ENCODE measurements around the gene PRKACB.
"Not testable (repeated sequence)": the region's sequence is repeated elsewhere in the genome, so short reads cannot be mapped to it uniquely, and the experiment has no call there.

Gene PRKACB

GRCh38 chr1:84224905-84225304 lies 80.8 kb downstream of the PRKACB start:
- Histone ChIP-seq H3K79me1 (replicated peaks; ENCODE audit: low read length, poor library complexity, severe bottlenecking) (peaks cover 17% of the 10 kb centered on the region), H3K23ac (ENCODE audit: low read length in 2 of 2) (no peak overlapping the region)

GRCh38 chr1:84225646-84226045 lies 81.6 kb downstream of the PRKACB start:
- H3K79me1 ChIP-seq (replicated peaks; ENCODE audit: low read length, poor library complexity, severe bottlenecking), result peaks cover 17% of the 10 kb centered on the region
- no peak overlapping the region for H3K4ac ChIP-seq (ENCODE audit: low read depth in 1 of 2, low read length in 2 of 2)
- no peaks in the 10 kb centered on the region for H3K27me3 ChIP-seq (ENCODE audit: control insufficient read depth in 1 of 2, insufficient read depth in 1 of 2, low read length in 2 of 2)
- H3K36me3 ChIP-seq (ENCODE audit: control insufficient read depth in 1 of 2, insufficient read depth in 2 of 2, low read depth in 1 of 2, low read length in 2 of 2), result peaks cover 0 to 12% of the 10 kb centered on the region in 2 experiments
- H4K91ac ChIP-seq (ENCODE audit: low read length), result no peak overlapping the region
- no peaks in the 10 kb centered on the region for H3K4me1 ChIP-seq (ENCODE audit: control insufficient read depth, insufficient read depth, low read depth, low read length)
- H2BK15ac ChIP-seq (ENCODE audit: low read depth, poor library complexity, severe bottlenecking), result no peak overlapping the region
- no peak overlapping the region for H3K14ac ChIP-seq (ENCODE audit: low read length in 2 of 2)
- DNase-seq, result peak; percentile 35
- H2AFZ ChIP-seq (ENCODE audit: low read depth, low read length), result no peak overlapping the region
- WGBS, result 86% methylated on average over 1 of the region's 1 CpG
- no peak overlapping the region for H4K8ac ChIP-seq (ENCODE audit: low read length)
- peaks cover 7% of the 10 kb centered on the region for H3K9me3 ChIP-seq (ENCODE audit: control insufficient read depth, low read length)
- H3K4me2 ChIP-seq (ENCODE audit: low read length, poor library complexity, severe bottlenecking), result no peak overlapping the region
- H3K23ac ChIP-seq (ENCODE audit: low read length in 2 of 2), result no peak overlapping the region
- H3K27ac ChIP-seq (ENCODE audit: low read length, poor library complexity, severe bottlenecking), result no peak overlapping the region
- no peak overlapping the region for H2AK5ac ChIP-seq (ENCODE audit: low read length, severe bottlenecking)
- no peak overlapping the region for H2BK5ac ChIP-seq (ENCODE audit: low read depth, low read length, poor library complexity, severe bottlenecking)
- H2BK12ac ChIP-seq (ENCODE audit: low read length in 2 of 2), result no peak overlapping the region
- H3K9ac ChIP-seq (ENCODE audit: low read length), result no peak overlapping the region
- no peak overlapping the region for H3K4me3 ChIP-seq (ENCODE audit: insufficient read depth in 1 of 2, low read depth in 1 of 2, low read length in 2 of 2)
- no peak overlapping the region for H2BK120ac ChIP-seq (ENCODE audit: low read depth, low read length)
- no peak overlapping the region for H3K18ac ChIP-seq (ENCODE audit: low read depth in 1 of 2, low read length in 2 of 2)

More at GRCh38 chr1:84224905-84225304, 80.8 kb downstream of the PRKACB start:
- H3K4ac ChIP-seq (ENCODE audit: low read depth in 1 of 2, low read length in 2 of 2), result no peak overlapping the region
- H4K8ac ChIP-seq (ENCODE audit: low read length), result no peak overlapping the region
- H2BK120ac ChIP-seq (ENCODE audit: low read depth, low read length), result no peak overlapping the region
- no peak overlapping the region for H2BK5ac ChIP-seq (ENCODE audit: low read depth, low read length, poor library complexity, severe bottlenecking)
- H3K27ac ChIP-seq (ENCODE audit: low read length, poor library complexity, severe bottlenecking), result no peak overlapping the region
- no peaks in the 10 kb centered on the region for H3K4me1 ChIP-seq (ENCODE audit: control insufficient read depth, insufficient read depth, low read depth, low read length)
- H3K4me2 ChIP-seq (ENCODE audit: low read length, poor library complexity, severe bottlenecking), result no peak overlapping the region
- WGBS, result 92% methylated on average over 1 of the region's 1 CpG
- no peak overlapping the region for H2AK5ac ChIP-seq (ENCODE audit: low read length, severe bottlenecking)
- no peak overlapping the region for H2AFZ ChIP-seq (ENCODE audit: low read depth, low read length)
- H3K4me3 ChIP-seq (ENCODE audit: insufficient read depth in 1 of 2, low read depth in 1 of 2, low read length in 2 of 2), result no peak overlapping the region
- H2BK15ac ChIP-seq (ENCODE audit: low read depth, poor library complexity, severe bottlenecking), result no peak overlapping the region
- H3K14ac ChIP-seq (ENCODE audit: low read length in 2 of 2), result no peak overlapping the region
- no peak overlapping the region for H3K18ac ChIP-seq (ENCODE audit: low read depth in 1 of 2, low read length in 2 of 2)
- DNase-seq, result no peak
- H4K91ac ChIP-seq (ENCODE audit: low read length), result peak overlapping the region; percentile 2
- H3K27me3 ChIP-seq (ENCODE audit: control insufficient read depth in 1 of 2, insufficient read depth in 1 of 2, low read length in 2 of 2), result no peaks in the 10 kb centered on the region
- H3K9ac ChIP-seq (ENCODE audit: low read length), result no peak overlapping the region
- peaks cover 7% of the 10 kb centered on the region for H3K9me3 ChIP-seq (ENCODE audit: control insufficient read depth, low read length)
- peak overlapping the region in 1 of 2 experiments; percentile 61 for H2BK12ac ChIP-seq (ENCODE audit: low read length in 2 of 2)
- peaks cover 0 to 12% of the 10 kb centered on the region in 2 experiments for H3K36me3 ChIP-seq (ENCODE audit: control insufficient read depth in 1 of 2, insufficient read depth in 2 of 2, low read depth in 1 of 2, low read length in 2 of 2)

- not testable (repeated sequence) for H2BK5ac ChIP-seq (ENCODE audit: low read depth, low read length, poor library complexity, severe bottlenecking); H2BK120ac ChIP-seq (ENCODE audit: low read depth, low read length); H3K27ac ChIP-seq (ENCODE audit: low read length, poor library complexity, severe bottlenecking); H2BK15ac ChIP-seq (ENCODE audit: low read depth, poor library complexity, severe bottlenecking); H3K23ac ChIP-seq (ENCODE audit: low read length in 2 of 2); H3K14ac ChIP-seq (ENCODE audit: low read length in 2 of 2); H4K91ac ChIP-seq (ENCODE audit: low read length); H3K27me3 ChIP-seq (ENCODE audit: control insufficient read depth in 1 of 2, insufficient read depth in 1 of 2, low read length in 2 of 2); H2BK12ac ChIP-seq (ENCODE audit: low read length in 2 of 2); H3K4ac ChIP-seq (ENCODE audit: low read depth in 1 of 2, low read length in 2 of 2); H4K8ac ChIP-seq (ENCODE audit: low read length); H3K9ac ChIP-seq (ENCODE audit: low read length); H2AFZ ChIP-seq (ENCODE audit: low read depth, low read length); H2AK5ac ChIP-seq (ENCODE audit: low read length, severe bottlenecking); H3K9me3 ChIP-seq (ENCODE audit: control insufficient read depth, low read length); H3K79me1 ChIP-seq (replicated peaks; ENCODE audit: low read length, poor library complexity, severe bottlenecking); DNase-seq; H3K4me1 ChIP-seq (ENCODE audit: control insufficient read depth, insufficient read depth, low read depth, low read length); H3K4me3 ChIP-seq (ENCODE audit: insufficient read depth in 1 of 2, low read depth in 1 of 2, low read length in 2 of 2); H3K4me2 ChIP-seq (ENCODE audit: low read length, poor library complexity, severe bottlenecking); H3K18ac ChIP-seq (ENCODE audit: low read depth in 1 of 2, low read length in 2 of 2)
- WGBS, result 96% methylated on average over 3 of the region's 3 CpGs
- H3K36me3 ChIP-seq (ENCODE audit: control insufficient read depth in 1 of 2, insufficient read depth in 2 of 2, low read depth in 1 of 2, low read length in 2 of 2), result peaks cover 0 to 10% of the 10 kb centered on the region in 2 experiments
Measured at GRCh38 chr1:84232676-84233075, 88.6 kb downstream of the PRKACB start.

- H3K36me3 ChIP-seq (ENCODE audit: control insufficient read depth in 1 of 2, insufficient read depth in 2 of 2, low read depth in 1 of 2, low read length in 2 of 2), result peaks cover 0 to 20% of the 10 kb centered on the region in 2 experiments
- no peak overlapping the region for H2AFZ ChIP-seq (ENCODE audit: low read depth, low read length)
- H2AK5ac ChIP-seq (ENCODE audit: low read length, severe bottlenecking), result no peak overlapping the region
- no peak overlapping the region for H3K9ac ChIP-seq (ENCODE audit: low read length)
- no peak overlapping the region for H4K91ac ChIP-seq (ENCODE audit: low read length)
- no peak overlapping the region for H3K27ac ChIP-seq (ENCODE audit: low read length, poor library complexity, severe bottlenecking)
- 88% methylated on average over 1 of the region's 2 CpGs for WGBS
- no peaks in the 10 kb centered on the region for H3K27me3 ChIP-seq (ENCODE audit: control insufficient read depth in 1 of 2, insufficient read depth in 1 of 2, low read length in 2 of 2)
- no peak overlapping the region for H4K8ac ChIP-seq (ENCODE audit: low read length)
- DNase-seq, result no peak
- no peak overlapping the region for H3K18ac ChIP-seq (ENCODE audit: low read depth in 1 of 2, low read length in 2 of 2)
- H2BK5ac ChIP-seq (ENCODE audit: low read depth, low read length, poor library complexity, severe bottlenecking), result no peak overlapping the region
- no peaks in the 10 kb centered on the region for H3K79me1 ChIP-seq (replicated peaks; ENCODE audit: low read length, poor library complexity, severe bottlenecking)
- no peaks in the 10 kb centered on the region for H3K4me1 ChIP-seq (ENCODE audit: control insufficient read depth, insufficient read depth, low read depth, low read length)
- H3K4me3 ChIP-seq (ENCODE audit: insufficient read depth in 1 of 2, low read depth in 1 of 2, low read length in 2 of 2), result no peak overlapping the region
- no peak overlapping the region for H3K23ac ChIP-seq (ENCODE audit: low read length in 2 of 2)
- H3K9me3 ChIP-seq (ENCODE audit: control insufficient read depth, low read length), result no peaks in the 10 kb centered on the region
- H2BK15ac ChIP-seq (ENCODE audit: low read depth, poor library complexity, severe bottlenecking), result no peak overlapping the region
- no peak overlapping the region for H3K4me2 ChIP-seq (ENCODE audit: low read length, poor library complexity, severe bottlenecking)
- no peak overlapping the region for H2BK120ac ChIP-seq (ENCODE audit: low read depth, low read length)
- no peak overlapping the region for H3K4ac ChIP-seq (ENCODE audit: low read depth in 1 of 2, low read length in 2 of 2)
- H3K14ac ChIP-seq (ENCODE audit: low read length in 2 of 2), result no peak overlapping the region
- H2BK12ac ChIP-seq (ENCODE audit: low read length in 2 of 2), result no peak overlapping the region
Measured at GRCh38 chr1:84236256-84236655, 92.2 kb downstream of the PRKACB start.

All from mesenchymal stem cell (in vitro differentiated cells and primary cell).